ENCODE measurements around the gene CNIH4.
A peak's percentile ranks its signal among the peaks of the same experiment; 100 is the strongest.
"Not testable (repeated sequence)": the region's sequence is repeated elsewhere in the genome, so short reads cannot be mapped to it uniquely, and the experiment has no call there.

CNIH4 gene

DNA sequence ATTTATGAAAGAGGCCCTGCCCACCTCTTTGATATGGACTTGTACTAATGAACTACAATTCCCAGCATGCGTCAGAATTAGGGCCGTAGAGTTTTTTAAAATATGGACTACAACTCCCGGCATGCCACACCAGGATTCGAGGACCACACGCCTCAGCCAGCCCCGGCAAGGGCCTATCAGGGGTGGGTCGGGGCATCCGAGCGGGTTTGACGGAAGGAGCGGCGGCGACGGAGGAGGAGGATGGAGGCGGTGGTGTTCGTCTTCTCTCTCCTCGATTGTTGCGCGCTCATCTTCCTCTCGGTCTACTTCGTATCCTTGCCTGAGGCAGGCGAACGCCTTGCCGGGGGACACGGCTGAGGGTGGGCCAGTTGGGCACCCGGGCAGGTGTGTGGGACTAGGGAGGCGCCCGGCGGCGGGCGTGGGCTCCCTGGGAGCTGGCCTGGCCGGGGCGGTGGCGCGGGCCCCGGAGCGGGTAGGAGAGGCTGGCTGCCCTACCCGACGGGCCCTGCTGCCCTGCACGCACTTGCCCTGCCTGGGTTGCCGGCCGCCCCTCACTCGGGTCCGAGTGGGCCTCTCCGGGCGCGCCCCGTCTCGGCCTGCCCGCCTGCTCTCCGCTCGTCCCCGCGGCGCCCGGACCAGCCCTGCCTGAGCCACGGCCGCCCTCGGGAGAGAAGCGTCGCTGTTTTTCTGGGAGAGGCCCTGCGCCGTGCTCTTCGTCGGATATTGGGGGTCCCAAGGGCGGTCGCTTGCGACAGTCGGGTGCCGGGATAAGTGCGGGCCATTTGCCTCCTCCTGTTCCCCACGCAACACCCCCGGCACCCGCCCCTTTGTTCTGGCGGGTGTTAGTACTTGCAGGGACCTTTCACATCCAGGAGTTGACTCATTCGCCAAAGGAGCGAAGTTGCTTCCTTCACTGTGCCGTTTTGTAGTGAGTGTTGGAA is at the start of gene CNIH4:
TSS of gene CNIH4 (plus strand) at position 195 of the 941 bp plus-strand sequence. CDS start at position 241, 46 bp downstream.
- peak; percentile 96 for DNase-seq

DNA sequence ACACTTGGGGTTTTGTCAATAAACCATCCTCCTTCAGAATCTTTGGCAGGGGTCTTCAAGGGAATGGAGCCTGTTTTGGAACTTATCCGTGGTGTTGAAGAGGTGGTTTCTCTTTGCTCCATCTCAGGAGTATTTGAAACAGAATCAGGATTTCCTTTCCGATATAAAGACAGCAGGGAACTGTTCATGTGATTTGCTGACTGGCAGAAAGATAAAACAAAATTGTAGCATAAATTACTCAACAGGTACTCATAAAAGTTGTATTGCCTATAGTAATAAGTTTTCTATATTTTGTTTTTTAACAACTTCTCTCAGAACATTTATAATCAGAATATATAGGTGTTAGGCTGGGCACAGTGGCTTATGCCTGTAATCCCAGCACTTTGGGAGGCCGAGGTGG is 48.6 kb upstream of the CNIH4 start:
- no peak for DNase-seq

DNA sequence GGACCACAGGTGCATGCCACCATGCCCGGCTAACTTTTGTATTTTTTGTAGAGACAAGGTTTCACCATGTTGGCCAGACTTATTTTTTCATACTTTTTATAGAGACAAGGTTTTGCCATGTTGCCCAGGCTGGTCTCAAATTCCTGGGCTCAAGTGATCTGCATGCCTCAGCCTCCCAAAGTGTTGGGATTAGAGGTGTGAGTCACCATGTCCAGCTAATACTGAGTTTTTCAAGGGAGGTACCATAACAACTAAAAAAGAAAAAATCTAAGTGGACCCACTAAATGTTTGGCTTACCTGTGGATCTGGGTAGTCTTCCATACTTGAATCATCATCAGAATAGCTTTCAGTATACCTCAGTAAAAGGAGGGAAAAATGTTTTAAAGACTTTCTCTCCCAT is 45.2 kb upstream of the CNIH4 start:
- DNase-seq = not testable (repeated sequence)

DNA sequence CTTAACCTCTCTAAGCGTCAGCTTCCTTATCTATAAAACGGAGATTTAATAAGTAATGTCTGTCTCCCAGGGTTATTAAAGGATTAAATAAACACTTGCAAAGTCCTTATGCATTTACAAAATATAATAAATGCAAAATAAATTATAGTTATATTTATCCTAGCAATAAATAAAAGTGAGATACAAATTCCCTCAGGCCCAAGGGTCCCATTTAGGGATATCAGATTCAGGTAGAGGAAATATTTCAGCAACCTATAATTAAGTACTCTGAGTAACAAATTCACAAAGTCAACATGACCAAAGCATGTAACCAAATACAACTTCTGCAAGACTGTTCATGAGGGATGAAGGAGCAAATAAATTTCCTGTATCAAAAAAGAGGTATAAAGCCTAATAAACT is 44.7 kb upstream of the CNIH4 start:
- no peak for DNase-seq

DNA sequence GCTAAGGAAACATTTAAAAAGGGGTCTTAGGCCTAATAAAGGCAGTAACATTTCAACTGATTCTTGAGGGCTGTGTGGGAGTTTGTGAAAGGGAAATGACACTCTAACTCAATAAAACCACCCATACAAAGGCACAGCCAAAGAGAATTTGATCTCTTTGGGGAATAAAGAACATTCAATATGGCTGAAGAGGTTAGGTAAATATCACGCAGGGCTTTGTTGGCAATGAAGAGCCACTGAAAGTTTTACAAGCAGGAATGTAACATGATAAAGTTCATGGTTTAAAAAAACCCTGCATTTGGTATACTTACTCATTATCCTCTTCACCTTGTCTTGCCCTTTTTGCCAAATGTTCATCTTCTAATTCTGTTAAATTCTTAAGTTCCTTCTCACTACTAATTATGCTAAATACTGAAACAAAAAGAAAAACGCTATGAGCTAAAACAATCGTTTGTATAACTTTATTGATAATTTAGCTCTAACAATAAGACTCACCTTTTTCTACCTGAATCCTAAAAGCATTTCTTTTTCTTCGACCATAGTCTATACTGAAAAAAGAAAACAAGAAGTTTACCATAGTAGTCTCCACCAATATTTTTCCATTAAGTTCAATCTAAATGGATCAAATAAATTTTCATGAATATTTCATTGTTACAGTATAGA is 39.2 kb upstream of the CNIH4 start:
- peak; percentile 56 for DNase-seq

DNA sequence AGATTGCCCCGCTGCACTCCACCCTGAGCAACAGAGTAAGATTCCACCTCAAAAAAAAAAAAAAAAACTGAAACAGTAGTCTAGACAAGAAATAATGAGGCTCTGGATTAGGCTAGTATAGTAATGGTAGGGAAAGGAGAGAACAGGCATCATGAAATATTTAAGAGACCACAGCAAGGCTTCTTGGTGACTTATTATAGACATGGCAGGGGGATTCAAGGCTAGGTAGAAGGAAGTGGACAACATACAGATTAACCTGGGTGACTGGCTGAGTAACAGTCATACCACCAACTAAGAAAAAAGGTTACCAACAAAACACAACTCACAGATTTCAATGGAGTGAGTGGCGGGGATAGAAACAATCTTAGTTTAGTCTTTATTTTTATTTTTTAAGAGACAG is 35.0 kb upstream of the CNIH4 start:
- no peak for DNase-seq

- DNase-seq = no peak
Observed at GRCh38 chr1:224325959-224326358, 30.7 kb upstream of the CNIH4 start.

DNA sequence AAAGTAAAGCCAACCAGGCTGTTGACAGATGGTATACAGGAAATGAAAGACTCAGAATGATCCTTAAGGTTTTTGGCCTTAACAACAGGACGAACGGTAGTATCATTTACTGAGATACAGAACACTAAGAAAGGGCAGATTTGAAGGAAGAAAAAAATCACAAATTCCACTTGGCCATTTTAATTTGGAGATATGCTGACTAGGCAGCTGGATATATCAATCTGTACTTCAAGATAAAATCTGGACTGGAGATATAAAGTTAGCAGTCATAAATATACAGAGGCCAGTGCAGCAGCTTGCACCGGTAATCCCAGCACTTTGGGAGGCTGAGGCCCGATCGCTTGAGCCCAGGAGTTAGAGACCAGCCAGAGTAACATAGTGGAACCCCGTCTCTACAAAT is 28.0 kb upstream of the CNIH4 start:
- DNase-seq = no peak

- DNase-seq = no peak
Observed at GRCh38 chr1:224329484-224329841, 27.2 kb upstream of the CNIH4 start.

DNA sequence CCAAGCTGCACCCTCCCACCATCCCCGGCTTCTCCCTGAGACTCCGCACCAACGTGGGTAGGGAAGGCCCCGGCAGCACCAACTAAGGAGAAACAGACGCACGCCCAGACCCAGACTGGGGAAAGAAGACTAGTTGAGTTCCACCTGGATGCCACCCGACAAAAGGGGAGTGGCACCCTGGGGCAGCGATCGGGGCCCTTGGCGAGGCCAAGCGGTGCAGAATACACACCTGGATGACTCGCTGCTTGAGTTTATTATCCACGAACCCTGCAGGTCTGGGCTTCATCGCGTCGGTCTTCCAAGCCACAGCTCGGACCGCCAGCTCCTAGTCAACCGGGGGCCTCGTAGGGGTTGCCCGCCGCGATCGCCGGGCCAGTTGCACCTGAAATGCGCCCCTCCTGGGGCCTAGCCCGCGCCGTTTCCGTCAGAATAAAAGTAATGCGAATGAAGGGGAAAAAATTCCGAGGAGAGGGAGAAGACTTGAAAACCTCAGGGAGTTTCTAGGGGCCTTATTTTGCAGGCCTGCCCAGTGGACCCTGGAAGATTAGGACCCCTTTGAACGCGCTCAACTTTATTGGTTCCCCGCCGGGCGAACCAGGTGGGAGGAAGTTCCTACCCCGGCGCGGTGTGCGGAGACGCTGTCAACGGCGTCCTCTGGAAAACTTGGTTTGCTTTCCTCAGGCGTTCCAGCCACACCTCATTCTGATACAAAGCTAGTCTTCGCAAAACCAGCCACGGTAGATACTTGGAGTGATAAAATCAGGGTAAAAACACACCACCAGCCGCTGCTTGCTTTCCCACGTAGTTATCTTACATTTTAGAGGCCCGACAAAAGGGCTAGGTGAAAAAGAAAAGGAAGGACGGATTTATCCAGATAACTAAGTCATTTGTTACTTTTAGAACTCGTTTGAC is 26.6 kb upstream of the CNIH4 start, which contains the start of gene NVL:
TSS of gene NVL (minus strand) at position 331 of the 912 bp plus-strand sequence. CDS start at position 286, 45 bp downstream.
- peak; percentile 93 for DNase-seq

- DNase-seq = no peak
Observed at GRCh38 chr1:224331326-224331725, 25.4 kb upstream of the CNIH4 start.

DNA sequence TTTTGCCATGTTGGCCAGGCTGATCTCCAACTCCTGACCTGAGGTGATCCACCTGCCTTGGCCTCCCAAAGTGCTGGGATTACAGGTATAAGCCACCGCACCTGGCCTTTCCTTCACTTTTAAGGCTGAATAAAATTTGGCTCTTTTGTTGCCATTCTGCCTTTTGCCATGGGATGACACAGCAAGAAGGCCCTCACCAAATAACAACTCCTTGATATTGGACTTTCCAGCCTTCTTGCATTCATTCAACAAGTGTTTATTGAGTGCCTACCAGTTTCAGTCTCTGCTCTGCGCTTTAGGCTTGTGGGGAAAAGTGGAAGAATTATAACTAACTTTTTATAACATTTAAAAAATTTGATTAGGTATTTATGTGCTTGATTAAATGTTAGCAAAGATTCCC is 24.9 kb upstream of the CNIH4 start:
- no peak for DNase-seq

- DNase-seq = peak; percentile 69
Observed at GRCh38 chr1:224333309-224333926, 23.3 kb upstream of the CNIH4 start.

GRCh38 chr1:224333939-224334786 is 22.5 kb upstream of the CNIH4 start:
- no peak for DNase-seq

DNA sequence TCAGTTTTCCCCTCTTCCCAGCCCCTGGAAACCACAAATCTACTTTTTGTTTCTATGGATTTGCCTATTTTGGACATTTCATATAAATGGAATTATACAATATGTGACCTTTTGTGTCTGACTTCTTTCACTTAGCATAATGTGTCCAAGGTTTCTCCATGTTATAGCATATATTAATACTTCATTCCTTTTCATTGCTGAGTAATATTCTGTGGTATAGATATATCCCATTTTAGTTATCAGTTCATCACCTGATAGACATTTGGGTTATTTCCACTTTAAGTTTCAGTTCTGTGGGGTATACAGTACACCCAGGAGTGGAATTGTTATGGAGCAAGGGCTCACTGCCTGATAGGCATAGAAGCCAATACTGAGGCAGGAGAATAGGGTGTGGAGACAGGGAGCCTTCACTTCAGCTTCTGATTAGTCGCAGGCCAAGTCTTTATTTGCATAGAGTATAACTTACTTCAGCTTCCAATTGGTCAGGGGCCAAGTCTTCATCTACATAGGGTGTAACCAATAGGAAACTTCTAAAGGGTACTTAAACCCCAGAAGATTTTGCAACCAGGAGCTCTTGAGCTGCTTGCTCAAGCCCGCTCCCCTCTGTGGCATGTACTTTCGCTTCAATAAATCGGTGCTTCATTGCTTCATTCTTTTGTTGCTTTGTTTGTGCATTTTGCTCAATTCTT is 18.4 kb upstream of the CNIH4 start:
- DNase-seq = no peak

DNA sequence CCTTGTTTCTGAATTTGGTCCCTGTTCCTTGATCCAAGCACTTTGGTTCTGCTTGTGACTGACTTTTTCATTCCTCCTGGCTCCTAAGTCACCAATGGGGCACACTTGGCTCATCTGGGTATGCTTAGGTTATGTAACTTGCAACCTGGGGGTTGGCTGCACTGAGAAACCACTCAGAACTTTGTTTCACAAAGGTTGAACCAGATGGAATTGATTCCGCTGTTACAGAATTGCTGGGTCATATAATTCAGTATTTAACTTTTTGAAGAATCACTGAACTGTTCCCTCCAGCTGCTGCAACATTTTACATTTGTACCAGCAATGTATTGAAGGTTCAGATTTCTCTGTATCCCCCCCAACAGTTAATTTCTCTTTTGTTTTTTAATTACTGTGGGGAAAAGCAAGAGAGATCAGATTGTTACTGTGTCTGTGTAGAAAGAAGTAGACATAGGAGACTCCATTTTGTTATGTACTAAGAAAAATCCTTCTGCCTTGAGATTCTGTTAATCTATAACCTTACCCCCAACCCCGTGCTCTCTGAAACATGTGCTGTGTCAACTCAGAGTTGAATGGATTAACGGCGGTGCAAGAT is 17.1 kb upstream of the CNIH4 start:
- DNase-seq = no peak

DNA sequence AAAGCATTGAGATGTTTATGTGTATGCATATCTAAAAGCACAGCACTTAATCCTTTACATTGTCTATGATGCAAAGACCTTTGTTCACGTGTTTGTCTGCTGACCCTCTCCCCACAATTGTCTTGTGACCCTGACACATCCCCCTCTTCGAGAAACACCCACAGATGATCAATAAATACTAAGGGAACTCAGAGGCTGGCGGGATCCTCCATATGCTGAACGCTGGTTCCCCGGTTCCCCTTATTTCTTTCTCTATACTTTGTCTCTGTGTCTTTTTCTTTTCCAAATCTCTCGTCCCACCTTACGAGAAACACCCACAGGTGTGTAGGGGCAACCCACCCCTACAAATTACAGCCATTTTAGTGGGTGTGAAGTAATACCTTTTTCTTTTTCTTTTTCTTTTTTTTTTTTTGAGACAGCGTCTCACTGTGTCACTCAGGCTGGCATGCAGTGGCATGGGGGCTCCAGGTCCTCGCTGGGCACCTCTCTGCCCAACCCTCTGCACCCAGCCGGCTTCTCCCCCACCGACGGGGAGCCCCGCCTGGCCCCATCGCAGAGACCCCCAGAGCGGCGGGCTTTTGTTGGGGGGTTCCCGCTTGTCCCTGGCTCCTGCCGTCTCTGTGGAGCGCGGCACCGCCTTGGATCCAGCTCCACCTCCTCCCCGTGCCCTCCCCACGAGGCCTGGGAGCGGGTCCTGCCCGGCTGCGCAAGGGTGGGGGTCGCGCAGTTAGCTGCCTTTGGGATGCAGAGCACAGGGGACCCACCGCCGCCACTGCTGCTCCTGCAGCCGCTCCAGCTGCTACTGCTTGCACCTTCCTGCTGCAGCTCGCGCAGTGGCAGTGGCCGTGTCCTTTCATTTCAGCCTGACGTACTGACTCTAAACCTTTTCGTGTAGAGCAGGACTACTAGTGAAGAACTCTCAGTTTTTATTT is 16.0 kb upstream of the CNIH4 start:
- not testable (repeated sequence) for DNase-seq

DNA sequence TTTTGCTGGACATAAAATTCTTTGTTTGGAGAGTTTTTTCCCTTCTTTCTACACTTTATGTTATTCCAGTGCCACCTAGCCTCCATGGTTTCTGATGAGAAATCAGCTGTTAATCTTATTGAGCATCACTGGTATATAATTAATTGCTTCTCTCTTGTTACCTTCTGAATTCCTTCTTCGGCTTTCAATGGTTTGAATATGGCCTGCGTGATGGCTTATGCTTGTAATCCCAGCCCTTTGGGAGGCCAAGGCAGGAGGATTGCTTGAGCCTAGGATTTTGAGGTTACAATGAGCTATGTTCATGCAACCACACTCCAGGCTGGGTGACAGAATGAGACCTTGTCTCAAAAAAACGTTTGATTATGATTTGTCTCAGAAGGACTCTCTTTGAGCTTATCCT is 13.0 kb upstream of the CNIH4 start:
- DNase-seq = no peak

GRCh38 chr1:224348137-224348536 is 8.5 kb upstream of the CNIH4 start:
- DNase-seq = no peak
